Caki2 (cell line): ENCODE data around the gene GPR137. TPM values are rescaled to one million over a fixed set of nuclear protein-coding genes. Genes with fewer than 3 reads are reported as not detected.
"Not testable (repeated sequence)": the region's sequence is repeated elsewhere in the genome, so short reads cannot be mapped to it uniquely, and the experiment has no call there.

Source experiments
- DNase-seq: peaks from one replicate; pipeline ENCODE4 v3.0.0-alpha.2; 2015; ENCODE audit warnings: low read depth
- in situ Hi-C: cut with HindIII; loops from 2 replicates; pipeline ENCODE4 v1.10.0; 2016; ENCODE audit warnings: low sequenced_read_pairs, low pct_unique_long_range_greater_than_20kb, mixed read lengths
- total RNA-seq: library from RNA; depleted of rRNA; stranded (reverse); fragments of >200 nt; shearing (Covaris generic); gene quantifications from 2 replicates; pipeline ENCODE4 v1.2.3, GENCODE V29; 2014; ENCODE audit warnings: low replicate concordance; rRNA removed

Gene GPR137
- 9.6 and 31.9 TPM in 2 replicates for total RNA-seq

GRCh38 chr11:64284962-64285884 is at the start of gene GPR137:
Gene GPR137, plus strand, starts transcription at chr11:64285848. Its CDS starts 677 bp downstream, at chr11:64286525.
- in situ Hi-C loops: no loop called here
- DNase-seq: peak; percentile 75

GRCh38 chr11:64237484-64237951 is 48.1 kb upstream of the GPR137 start:
- in situ Hi-C loops: no loop called here

GRCh38 chr11:64238076-64238475 is 47.6 kb upstream of the GPR137 start:
- in situ Hi-C loops: no loop called here
- DNase-seq: no peak

More at GRCh38 chr11:64237484-64237951, 48.1 kb upstream of the GPR137 start:
- DNase-seq: no peak

GRCh38 chr11:64238999-64239398 is 46.6 kb upstream of the GPR137 start:
- in situ Hi-C loops: no loop called here
- DNase-seq: no peak

GRCh38 chr11:64239662-64240434 is 45.8 kb upstream of the GPR137 start:
- in situ Hi-C loops: no loop called here
- DNase-seq: no peak

GRCh38 chr11:64240435-64241240 is 45.0 kb upstream of the GPR137 start, which contains the start of gene FKBP2:
Gene FKBP2, plus strand, starts transcription at chr11:64241095. Its CDS starts 1,293 bp downstream, at chr11:64242388.
- in situ Hi-C loops: no loop called here
- DNase-seq: peak; percentile 93

GRCh38 chr11:64241241-64241490 is 44.5 kb upstream of the GPR137 start:
- DNase-seq: peak; percentile 96

GRCh38 chr11:64241491-64242374 is 43.9 kb upstream of the GPR137 start:
- in situ Hi-C loops: no loop called here

More at GRCh38 chr11:64241241-64241490, 44.5 kb upstream of the GPR137 start:
- in situ Hi-C loops: no loop called here

GRCh38 chr11:64243236-64243854 is 42.3 kb upstream of the GPR137 start:
- in situ Hi-C loops: no loop called here
- DNase-seq: no peak

More at GRCh38 chr11:64241491-64242374, 43.9 kb upstream of the GPR137 start:
- DNase-seq: peak; percentile 39

GRCh38 chr11:64244107-64244506 is 41.5 kb upstream of the GPR137 start:
- in situ Hi-C loops: no loop called here
- DNase-seq: no peak

GRCh38 chr11:64244966-64245365 is 40.7 kb upstream of the GPR137 start:
- in situ Hi-C loops: no loop called here
- no peak for DNase-seq

GRCh38 chr11:64245401-64245796 is 40.2 kb upstream of the GPR137 start:
- in situ Hi-C loops: no loop called here
- no peak for DNase-seq

- in situ Hi-C loops: no loop called here
- DNase-seq: peak; percentile 82
These were observed 39.6 kb upstream of the GPR137 start for GRCh38 chr11:64245797-64246620.

GRCh38 chr11:64246621-64246870 is 39.1 kb upstream of the GPR137 start:
- DNase-seq, in situ Hi-C loops: not testable (repeated sequence)

- in situ Hi-C loops: no loop called here
- peak; percentile 88 for DNase-seq
These were observed 38.5 kb upstream of the GPR137 start, which contains the start of gene PPP1R14B for GRCh38 chr11:64246871-64247728. Gene PPP1R14B, minus strand, starts transcription at chr11:64246943. Its CDS starts 270 bp downstream, at chr11:64246673.
